ENCODE data around the gene KLHL2. TPM values are rescaled to one million over a fixed set of nuclear protein-coding genes. Genes with fewer than 3 reads are reported as not detected.
A peak's percentile ranks its signal among the peaks of the same experiment; 100 is the strongest.
"Not testable (repeated sequence)": the region's sequence is repeated elsewhere in the genome, so short reads cannot be mapped to it uniquely, and the experiment has no call there.

The KLHL2 gene
- polyA plus RNA-seq (ENCODE audit: insufficient read length in 4 of 4): 10 to 100 TPM; 14.1 to 26.3 (median 21.7) TPM

- DNase-seq (ENCODE audit: low read depth in 4 of 4, low spot score in 3 of 4): peak in 1 of 4 donors; percentile 42
These were observed at the start of gene KLHL2 for GRCh38 chr4:165207431-165208220. Gene KLHL2 (plus strand): TSS chr4:165207561. CDS start chr4:165207877, 316 bp downstream.

DNA sequence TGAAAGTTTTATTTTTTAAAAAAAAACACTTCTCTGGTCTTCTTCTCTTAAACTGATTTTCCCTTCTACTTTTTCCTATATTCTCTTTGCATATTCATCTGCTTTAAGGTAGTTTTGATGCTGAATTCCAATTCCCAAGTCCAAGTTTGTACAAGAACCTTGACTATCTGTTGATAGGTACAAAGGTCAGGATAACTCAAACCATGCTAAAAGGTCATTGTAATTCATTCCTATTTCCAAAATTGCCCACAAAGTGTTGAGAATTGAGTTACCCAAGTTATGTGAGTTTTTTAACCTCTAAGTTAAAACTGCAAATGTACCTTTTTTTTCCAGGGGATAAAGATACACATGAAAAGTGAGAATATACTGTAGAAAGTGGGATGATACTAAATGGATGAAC, 48.6 kb upstream of the KLHL2 start:
- no peak for DNase-seq (ENCODE audit: low read depth in 4 of 4, low spot score in 3 of 4)

- no peak for DNase-seq (ENCODE audit: low read depth in 4 of 4, low spot score in 3 of 4)
These were observed 43.1 kb upstream of the KLHL2 start for GRCh38 chr4:165164257-165164656.

DNA sequence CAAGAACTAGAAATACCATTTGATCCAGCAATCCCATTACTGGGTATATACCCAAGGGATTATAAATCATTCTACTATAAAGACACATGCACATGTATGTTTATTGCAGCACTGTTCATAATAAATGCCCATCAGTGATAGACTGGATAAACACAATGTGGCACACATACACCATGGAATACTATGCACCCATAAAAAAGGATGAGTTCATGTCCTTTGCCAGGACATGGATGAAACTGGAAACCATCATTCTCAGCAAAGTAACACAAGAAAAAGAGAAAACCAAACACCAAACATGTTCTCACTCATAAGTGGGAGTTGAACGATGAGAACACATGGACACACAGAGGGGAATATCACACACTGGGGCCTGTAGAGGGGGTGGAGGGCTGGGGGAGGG, 40.5 kb upstream of the KLHL2 start:
- DNase-seq (ENCODE audit: low read depth in 4 of 4, low spot score in 3 of 4): not testable (repeated sequence)

DNA sequence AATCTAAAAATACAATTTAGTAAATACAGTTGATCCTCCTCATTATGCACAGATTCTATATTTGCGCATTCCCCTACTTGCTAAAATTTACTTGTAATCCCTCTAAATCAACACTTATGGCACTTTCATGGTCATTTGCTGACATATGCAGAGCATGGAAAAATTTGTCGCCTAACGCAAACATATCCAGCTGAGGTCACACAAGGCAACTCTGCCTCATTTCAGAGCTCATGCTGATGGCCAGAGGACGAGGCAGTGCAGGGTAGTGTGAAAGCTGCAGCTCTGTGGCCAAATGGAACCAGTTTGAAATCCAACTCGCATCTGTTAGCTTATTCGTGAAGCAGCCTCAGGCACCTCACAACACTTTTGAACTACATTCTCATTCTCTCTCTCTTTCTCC, 39.7 kb upstream of the KLHL2 start:
- DNase-seq (ENCODE audit: low read depth in 4 of 4, low spot score in 3 of 4): no peak

DNA sequence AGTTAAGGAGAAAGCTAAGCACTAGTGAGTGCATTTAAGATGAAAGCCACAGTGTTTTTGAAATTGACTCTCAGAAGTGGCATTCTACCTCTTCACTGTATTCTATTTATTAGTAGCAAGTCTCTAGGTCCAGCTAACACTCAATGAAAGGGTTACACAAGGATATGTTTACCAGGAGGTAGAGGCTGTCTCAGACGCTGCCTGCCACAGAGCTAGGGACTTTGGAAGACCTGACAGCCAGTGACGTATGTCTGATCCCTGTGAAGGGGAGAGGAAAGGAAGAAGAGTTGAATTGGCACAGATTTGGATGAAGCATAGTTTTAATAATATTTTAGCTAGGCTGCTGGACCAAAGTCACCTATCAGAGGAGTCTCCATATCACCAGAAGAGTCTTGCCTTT, 36.5 kb upstream of the KLHL2 start:
- no peak for DNase-seq (ENCODE audit: low read depth in 4 of 4, low spot score in 3 of 4)

DNA sequence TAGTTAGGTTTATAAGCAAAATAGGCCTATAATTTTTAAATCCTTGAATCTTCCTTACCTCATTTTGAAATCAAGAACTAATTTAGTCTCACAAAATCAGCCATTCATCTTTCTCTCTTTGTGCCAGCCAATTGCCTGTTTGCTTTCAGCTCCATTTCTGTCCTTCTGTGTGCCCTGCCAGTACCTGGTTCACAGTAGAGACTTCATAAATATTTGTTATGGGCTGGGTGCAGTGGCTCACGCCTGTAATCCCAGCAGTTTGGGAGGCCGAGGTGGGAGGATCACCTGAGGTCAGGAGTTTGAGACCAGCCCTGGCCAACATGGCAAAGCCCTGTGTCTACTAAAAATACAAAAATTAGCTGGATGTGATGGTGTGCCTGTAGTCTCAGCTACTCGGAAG, 31.9 kb upstream of the KLHL2 start:
- not testable (repeated sequence) for DNase-seq (ENCODE audit: low read depth in 4 of 4, low spot score in 3 of 4)

DNA sequence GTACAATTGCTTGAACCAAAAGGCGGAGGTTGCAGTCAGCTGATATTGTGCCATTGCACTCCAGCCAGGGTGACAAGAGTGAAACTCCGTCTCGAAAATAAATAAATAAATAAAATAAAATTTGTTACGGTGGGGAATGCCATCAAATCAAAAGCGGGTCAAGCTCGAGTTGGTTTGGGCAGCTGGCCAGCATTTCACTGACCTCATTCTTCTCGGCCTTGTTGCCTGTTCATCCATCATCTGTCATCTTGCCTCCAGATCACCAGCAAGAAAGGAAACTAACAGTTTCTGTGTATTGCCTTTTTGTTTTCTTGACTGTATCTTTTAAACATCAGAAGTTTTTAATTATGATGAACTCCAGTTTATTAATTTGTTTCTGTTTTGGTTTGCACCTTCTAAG, 31.5 kb upstream of the KLHL2 start:
- peak in 2 of 4 donors; percentile 1 to 3 for DNase-seq (ENCODE audit: low read depth in 4 of 4, low spot score in 3 of 4)

DNA sequence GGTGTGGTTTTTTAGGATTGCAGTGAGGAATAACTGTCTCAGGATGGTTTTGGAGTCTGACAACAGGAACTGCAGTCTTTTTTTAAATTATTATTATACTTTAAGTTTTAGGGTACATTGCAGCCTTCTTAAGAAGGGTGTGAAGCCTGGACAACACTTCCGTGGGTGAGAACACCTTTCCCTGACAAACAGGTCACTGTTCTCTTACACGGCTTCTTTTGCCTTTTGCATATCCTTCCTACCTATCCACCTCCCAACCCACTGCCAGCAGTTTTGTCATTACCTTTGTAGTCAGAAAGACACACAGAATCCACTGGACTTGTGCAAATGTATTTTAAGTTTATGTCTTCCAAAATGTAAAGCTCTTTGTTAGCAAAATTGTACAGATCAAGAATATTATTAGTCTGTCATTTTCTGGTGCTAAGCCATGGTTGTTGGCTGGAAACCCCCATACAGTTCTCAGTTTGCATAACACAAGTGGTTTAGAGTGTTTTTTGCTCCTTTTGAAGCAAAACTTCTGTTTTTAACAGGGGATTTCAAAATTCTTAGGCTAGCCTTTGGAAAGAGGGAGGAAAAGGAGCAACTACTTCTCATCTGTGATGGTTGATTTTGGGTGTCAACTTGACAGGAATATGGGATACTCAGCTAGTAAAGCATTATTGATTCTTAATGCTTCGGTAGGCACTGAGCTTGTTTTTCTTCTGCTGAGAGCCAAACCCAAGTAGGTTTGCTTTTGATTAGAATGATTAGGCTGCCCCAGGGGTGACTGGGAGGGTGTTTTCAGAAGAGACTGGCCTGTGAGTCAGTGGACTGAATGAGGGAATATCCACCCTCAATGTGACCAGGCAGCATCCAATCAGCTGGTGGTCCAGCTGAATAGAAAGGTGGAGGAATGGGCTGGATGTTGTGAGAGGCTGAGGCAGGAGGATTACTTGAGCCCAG, 29.4 kb upstream of the KLHL2 start:
- DNase-seq (ENCODE audit: low read depth in 4 of 4, low spot score in 3 of 4): no peak

GRCh38 chr4:165184220-165184619, 23.1 kb upstream of the KLHL2 start:
- no peak for DNase-seq (ENCODE audit: low read depth in 4 of 4, low spot score in 3 of 4)

GRCh38 chr4:165184998-165185397, 22.4 kb upstream of the KLHL2 start:
- DNase-seq (ENCODE audit: low read depth in 4 of 4, low spot score in 3 of 4): not testable (repeated sequence)

DNA sequence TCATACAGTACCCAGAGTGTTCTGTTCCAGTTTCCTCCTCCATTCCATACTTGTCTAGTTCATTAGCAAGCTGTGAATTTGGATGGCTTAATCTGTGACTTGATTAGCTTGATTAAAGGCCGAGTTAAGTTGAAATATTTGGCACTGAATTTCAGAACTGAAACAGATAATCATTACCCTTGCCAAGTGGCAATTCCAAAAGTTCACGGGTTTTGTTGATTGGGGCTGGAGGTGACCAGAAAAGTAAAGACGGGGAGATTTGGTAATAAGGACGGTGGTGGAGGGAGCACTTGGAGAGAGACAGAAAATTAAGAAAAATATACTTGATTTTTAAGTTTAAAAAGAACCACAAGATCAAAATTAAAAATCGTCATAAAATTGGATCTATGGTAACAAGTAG, 21.9 kb upstream of the KLHL2 start:
- DNase-seq (ENCODE audit: low read depth in 4 of 4, low spot score in 3 of 4): no peak

DNA sequence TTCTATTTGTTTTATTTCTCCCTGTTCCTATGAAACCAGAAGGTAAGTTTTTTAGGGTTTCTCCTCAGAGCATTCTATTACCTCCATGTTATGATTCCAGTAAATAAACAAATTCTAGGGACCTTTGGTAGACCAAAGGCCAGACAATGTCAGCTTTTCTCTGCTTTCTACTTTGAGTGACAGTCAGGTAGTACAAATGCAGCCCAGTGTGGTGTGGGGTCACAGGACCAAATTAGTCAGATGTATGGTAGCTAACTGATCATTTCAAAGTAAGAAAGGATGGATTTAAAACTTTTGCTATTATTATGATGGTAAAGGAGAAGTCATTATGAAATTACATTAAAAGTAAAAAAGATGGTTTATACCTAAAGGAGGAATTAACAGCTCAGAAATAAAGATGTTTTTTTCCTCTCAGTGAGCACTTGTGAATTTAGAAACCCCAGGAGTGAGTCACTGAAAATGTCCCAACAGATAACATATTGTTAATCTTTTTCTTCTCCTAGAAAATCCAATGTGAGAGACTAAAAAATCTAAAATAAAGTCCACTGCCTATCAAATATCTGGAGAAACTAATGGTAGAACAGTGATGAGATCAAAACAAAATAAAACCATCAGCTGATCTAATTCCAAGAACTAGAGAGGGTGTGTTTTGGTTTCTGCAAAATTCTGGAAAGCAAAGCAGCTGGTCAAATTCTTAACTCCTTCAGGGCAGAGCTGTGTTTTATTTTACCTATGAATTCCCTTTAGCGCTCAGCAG, 16.6 kb upstream of the KLHL2 start:
- no peak for DNase-seq (ENCODE audit: low read depth in 4 of 4, low spot score in 3 of 4)

DNA sequence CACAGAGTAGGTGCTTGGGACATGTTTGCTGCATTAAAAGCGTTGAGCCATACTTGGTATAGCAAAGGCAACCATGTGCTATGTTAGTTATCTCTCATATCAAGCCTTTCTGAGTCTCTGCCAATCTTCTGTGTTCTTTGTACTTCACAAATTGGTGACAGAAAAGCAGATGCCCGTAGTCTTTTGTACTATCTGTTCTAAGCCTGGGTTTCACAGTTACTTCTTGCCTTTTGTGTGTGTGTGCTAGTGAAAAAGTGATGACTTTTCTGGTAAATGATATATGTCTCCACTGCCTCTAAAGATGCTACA, 16.1 kb upstream of the KLHL2 start:
- DNase-seq (ENCODE audit: low read depth in 4 of 4, low spot score in 3 of 4): no peak

DNA sequence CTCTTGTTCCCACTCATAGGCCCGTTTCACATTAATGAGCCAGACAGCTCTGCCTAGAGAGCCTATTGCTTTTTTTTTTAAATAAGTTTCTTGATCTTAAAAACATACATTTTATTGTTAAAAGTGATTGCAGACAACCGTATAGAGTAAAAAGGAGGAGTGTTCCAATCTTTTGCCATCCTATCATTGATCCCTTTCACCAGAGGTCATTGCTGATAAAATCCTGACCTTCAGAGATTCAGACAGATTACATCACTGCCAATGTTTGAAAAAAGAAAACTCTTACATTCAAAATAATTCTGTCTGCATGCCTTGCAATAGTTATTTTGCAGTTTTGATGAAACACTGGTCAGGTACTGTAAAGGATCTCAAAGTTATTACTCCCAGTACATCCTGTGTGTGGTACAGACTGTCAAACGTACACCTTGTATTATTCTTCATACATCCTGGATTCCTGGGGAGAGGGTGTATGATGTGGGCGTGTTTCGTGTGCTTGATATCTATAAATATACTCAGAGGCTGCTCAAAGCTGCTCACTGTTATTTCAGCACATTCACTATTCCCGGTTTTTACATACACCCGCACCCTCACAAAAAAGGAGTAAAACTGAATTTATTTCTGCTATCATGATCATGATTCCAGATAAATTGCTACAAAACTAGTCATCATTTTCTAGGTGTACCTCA, 15.4 kb upstream of the KLHL2 start:
- DNase-seq (ENCODE audit: low read depth in 4 of 4, low spot score in 3 of 4): no peak

- DNase-seq (ENCODE audit: low read depth in 4 of 4, low spot score in 3 of 4): no peak
These were observed 14.9 kb upstream of the KLHL2 start for GRCh38 chr4:165192500-165192898.

GRCh38 chr4:165192956-165193355, 14.4 kb upstream of the KLHL2 start:
- DNase-seq (ENCODE audit: low read depth in 4 of 4, low spot score in 3 of 4): no peak

- DNase-seq (ENCODE audit: low read depth in 4 of 4, low spot score in 3 of 4): no peak
These were observed 13.0 kb upstream of the KLHL2 start for GRCh38 chr4:165194368-165194767.

DNA sequence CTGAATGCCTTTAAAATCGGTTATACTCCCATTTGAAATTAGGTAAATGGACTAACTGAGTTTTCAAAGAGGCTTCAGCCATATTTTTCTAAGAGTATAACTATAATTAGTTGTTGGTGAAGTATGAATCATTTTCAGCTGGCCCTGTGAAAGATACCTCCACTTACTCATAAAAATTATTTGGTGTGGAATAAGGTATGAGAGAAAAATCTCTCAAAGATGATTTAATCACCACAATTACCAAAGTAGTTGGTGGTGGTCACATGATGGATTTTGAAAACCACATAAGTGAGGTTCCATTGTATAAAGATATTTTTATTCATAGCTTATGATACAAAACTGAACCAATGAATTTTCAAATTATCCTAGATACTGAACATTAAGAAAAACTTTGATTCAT, 9.0 kb upstream of the KLHL2 start:
- no peak for DNase-seq (ENCODE audit: low read depth in 4 of 4, low spot score in 3 of 4)

- no peak for DNase-seq (ENCODE audit: low read depth in 4 of 4, low spot score in 3 of 4)
These were observed 8.1 kb upstream of the KLHL2 start for GRCh38 chr4:165199286-165199685.

All from left renal pelvis (tissue), 4 donors.